HS-27A (cell line): ENCODE measurements around the gene HSPA8.
"Not testable (repeated sequence)": the region's sequence is repeated elsewhere in the genome, so short reads cannot be mapped to it uniquely, and the experiment has no call there.

ENCODE experiments used
- DNase-seq: peaks from one replicate; pipeline ENCODE4 v3.0.0-alpha.2; 2012; ENCODE audit warnings: low read depth, missing footprints

Gene HSPA8

DNA sequence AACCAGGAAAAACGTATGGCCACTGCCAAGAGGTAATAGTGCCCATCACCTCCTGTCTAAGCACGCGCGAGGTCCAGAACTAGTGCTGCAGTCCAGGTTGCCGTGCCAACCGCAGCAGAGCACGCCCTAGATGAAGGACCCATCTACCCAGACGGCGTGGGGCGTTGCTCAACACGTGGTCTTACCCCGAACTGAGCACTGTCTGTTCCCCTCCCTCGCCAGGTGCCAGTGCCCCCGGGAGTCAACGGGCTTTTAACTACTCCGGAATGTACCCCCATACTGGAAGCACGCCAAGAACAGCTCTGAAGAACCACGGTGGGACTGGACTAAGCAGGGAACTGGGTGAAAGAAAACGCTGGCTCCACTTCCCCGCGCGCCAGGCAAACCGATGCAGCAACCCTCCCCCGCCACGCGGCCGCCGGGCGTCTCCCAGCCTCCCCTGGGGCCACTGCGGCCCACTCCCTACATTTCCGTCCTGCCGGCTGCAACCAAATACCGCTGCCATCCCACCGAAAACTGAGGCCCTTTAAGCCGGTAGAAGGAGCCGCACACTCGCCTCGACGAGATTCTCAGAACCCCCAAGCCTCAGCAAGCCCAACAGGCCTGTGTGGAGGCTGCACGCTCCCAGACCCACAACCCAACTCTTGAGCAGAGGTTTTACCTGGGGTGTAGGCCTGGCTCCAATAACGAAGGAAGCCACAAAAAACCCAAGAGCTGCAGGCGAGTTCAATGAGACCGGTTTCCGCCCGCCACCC, at the start of gene HSPA8:
Gene HSPA8, minus strand, starts transcription at position 734 of the 755 bp plus-strand sequence. CDS start 812 bp downstream, outside the sequence.
- DNase-seq = no peak

DNA sequence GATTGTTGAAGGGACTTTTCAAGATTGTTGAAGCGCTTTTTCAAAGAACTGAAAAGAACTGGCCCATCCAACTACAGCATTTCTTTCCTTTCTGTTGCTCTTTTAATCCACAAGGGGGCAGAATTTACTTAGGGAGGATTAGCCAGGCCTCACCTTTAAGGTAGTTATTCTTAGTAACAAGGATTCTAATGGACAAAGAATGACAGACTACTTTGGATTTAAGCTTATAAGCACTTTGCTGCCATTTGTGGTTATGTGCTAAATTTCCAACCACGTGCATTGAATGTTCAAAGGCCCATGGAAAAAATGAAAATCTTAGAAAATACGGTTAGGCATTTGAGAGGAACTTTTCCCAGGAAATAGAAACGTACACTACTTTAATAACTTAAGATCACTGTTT, 49.5 kb upstream of the HSPA8 start:
- no peak for DNase-seq

DNA sequence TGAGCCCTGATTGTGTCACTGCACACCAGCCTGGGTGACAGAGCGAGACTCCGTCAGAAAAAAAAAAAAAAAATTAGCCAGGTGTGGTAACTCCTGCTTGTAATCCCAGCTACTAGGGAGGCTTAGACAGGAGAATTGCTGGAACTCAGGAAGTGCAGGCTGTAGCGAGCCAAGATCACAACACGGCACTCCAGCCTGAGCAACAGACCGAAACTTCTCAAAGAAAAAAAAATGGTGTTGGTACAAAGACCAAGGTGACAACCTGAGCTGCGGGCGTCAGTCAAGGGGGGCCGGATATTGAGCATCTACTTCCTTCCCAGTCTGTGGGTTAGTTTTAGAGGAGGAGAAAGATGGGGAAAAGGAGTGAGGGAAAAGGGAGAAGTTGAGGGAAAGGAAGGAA, 48.5 kb upstream of the HSPA8 start:
- no peak for DNase-seq

DNA sequence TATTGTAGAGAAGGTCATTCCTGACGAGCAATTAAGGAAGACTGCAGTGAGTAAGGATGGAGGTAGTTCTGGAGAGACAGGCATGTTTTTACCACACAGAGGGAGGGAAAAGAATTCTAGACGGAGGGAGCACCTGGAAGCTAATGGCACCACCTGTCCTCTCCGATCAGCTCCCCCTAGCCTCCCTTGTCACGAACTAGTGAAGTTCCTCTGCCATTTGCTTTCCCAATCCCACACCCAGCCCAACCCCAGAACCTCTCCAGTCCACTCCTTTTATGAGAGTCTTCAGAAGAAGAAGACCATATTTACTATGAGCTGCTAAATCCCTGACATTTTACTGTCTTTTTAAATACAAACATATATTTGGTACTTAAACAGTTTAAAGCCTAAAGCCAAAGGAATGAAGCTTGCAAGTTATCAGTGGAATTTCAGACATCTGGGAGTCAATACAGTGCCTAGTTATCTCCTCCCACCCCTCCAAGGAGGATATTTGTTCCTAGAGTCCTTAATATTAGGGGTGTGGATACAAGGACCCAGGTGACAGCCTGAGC, 46.1 kb upstream of the HSPA8 start:
- DNase-seq = no peak

DNA sequence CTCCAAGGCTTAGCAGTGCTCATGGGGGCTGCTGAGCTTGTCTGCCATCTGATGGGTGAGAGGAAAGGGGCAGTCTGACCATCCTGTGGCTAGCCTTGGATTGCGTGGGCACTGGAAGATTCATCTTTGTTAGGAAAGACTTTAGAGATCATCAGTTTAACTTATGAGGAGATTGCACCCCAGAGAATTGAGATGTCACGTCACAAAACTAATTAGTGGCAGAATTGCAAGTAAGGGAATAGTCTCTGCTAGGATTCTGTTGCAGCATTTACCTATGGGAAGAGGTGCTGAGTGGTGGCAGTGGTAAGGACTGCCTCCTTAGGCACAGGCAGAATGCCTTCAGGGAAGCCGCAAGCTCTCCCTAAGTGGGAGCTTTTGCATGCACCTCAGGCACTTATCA, 42.8 kb upstream of the HSPA8 start:
- DNase-seq = no peak

DNA sequence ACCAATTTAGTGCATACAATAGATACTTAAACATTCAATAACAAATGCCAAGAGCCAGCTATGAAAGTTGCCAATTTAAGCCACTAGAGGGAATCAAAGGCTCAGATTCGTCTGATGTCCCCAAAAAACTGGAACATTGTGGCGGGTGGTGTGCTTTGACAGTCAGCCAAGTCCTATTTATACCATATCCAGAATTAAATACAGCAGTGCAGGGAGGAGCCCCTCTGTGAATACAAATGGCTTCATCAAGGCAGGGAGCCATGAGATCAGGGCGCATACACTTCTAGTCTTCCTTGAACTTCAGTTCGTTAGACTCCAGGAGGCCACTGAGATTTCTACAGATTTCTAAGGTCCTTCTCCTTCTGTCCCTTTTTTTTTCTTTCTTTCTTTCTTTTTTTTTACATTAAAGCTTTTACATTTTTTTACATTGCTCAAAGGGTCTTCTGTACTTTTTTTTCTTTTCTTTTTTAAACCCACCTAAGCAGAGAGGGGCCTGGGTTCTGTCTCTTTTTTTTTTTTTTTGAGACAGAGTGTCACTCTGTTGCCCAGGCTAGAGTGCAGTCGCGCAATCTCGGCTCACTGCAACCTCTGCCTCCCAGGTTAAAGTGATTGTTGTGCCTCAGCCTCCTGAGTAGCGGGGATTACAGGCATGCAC, 41.5 kb upstream of the HSPA8 start:
- no peak for DNase-seq

DNA sequence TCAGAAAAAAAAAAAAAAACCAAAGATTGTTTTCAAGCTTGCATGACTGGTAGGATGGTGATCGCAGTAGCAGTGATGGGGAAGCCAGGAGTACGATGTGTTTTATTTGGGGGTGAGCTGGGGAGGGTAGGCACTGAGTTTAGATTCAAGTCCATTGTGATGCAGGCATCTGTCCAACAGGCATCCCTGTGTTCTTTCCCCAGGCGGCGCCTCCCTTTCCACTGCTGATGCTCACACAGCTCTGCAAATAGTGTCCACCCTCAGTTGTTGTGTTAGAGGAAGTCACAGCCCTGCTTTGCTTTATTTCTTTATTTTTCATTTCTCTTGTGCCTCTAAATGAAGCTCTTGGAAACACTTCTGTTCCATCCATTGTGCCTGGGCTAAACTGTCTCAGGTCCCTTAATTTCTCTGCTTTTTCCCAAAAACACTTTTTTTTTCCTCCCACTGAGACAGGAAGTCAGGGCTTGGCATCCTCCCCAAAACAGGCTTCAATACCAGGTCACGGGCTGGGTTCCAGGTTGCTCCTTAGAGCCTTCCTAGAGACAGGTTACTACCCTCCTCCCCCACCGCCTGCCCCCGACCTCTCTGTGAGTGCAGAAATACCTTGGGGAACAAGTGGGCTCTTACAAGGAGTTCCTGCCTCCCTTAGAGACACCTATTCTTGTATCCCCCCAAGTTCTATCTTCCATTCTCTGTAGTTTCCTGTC, 38.6 kb upstream of the HSPA8 start:
- DNase-seq = no peak

DNA sequence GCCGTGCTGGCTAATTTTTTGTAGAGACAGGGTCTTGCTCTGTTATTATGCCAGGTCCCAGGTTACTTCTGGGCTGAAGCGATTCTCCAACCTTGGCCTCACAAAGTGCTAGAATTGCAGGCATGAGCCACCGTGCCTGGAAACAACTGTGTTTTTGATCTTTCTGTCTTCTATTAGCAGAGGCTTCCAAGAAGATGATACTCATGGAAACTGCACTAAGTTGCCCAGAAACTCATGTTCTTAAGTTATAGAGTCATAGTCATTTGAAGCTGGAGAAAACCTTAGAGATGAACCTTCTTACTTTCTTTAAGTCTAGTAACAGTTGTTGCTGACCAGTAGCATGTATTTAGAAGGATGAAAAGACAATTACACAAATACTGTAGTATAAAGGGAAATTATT, 37.1 kb upstream of the HSPA8 start:
- no peak for DNase-seq

DNA sequence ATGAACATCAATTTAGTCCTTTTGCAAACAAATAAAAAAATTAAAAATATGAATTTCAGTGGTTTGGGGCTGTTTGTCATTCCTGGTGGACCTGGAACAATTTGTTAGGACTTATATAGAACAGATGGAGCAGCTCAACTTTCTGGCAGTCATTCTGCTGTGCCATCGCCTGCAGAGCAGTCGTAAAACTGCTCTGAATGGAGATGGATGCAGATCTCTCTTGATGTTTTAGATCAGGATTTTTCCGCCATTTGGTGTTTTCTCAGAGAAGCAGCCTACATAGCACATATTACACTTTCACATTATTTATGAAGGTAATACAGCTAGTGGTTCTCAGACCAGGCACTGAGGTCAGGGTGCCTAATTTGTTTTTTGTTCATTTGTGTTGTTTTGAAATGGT, 31.8 kb upstream of the HSPA8 start:
- no peak for DNase-seq

DNA sequence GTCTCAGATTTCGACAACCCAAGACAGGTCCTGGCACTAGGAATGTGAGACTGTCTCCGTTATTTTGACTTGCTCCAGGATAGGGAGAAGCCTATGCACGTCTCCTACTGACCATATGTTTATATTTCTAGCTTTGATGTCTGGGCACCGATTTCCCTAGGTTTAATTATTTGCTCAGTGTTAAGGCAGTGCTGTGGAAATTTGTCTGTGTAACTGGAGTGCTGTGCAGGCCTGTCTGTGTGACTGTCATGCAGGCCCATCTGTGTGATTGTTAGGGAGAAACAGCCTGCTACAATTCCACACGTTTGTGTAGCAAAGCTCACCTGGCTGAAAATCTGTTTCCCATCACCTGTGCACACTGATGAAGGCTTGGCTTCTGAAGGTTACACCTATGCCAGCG, 29.6 kb upstream of the HSPA8 start:
- no peak for DNase-seq

DNA sequence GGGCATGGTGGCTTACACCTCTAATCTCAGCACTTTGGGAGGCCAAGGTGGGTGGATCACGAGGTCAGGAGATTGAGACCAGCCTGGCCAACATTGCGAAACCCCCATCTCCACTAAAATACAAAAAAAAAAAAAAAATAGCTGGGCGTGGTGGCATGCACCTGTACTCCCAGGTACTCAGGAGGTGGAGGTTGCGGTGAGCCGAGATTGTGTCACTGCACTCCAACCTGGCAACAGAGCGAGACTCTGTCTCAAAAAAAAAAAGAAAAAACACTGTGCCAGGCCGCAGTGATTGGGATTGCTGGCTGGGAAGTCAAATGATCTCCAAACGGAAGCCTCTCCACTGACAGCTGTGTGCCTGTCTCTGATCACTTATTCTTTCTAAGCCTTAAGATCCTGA, 28.2 kb upstream of the HSPA8 start:
- DNase-seq = not testable (repeated sequence)

DNA sequence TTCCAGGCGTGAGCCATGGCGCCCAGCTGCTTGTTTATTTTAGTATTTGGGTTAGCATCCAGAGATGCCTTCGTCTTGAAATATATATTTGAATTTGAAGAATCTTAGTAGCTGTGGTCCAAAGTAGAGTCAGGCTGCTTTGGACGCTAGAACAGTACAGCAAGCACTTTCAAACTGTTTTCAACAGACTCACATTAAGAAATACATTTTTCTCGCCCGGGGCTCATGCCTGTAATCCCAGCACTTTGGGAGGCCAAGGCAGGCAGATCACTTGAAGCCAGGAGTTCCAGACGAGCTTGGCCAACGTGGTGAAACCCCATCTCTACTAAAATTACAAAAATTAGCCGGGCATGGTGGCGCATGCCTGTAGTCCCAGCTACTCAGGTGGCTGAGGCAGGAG, 27.0 kb upstream of the HSPA8 start:
- DNase-seq = not testable (repeated sequence)

DNA sequence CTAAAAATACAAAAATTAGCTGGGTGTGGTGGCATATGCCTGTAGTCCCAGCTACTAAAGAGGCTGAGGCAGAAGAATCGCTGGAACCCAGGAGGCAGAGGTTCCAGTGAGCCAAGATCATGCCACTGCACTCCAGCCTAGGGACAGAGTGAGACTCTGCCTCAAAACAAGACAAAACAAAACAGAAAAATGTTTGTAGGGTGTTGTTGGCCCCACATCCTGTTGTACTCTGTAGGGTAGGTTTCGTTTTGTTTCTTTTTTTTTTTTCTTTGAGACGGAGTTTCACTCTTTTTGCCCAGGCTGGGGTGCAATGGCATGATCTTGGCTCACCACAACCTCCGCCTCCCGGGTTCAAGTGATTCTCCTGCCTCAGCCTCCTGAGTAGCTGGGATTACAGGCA, 25.7 kb upstream of the HSPA8 start:
- not testable (repeated sequence) for DNase-seq

DNA sequence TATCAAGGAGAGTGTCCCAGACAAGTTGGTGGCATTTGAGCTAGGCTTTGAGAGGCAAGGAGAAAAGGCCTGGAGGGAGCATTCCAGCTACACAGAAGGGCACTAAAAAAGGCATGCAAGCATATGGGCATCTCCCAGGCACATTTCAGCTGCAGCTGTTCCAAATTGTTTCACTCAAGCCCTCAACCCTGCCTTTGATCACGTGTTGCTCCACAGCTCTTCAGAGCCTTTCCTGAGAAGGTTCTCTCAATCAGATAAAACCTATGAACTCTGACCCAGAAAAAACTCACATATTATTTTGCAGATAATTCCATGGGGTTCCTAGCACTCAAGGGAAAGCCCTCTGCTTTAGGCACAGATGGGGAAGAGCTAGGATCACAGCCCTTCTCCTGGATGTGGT, 24.4 kb upstream of the HSPA8 start:
- no peak for DNase-seq

DNA sequence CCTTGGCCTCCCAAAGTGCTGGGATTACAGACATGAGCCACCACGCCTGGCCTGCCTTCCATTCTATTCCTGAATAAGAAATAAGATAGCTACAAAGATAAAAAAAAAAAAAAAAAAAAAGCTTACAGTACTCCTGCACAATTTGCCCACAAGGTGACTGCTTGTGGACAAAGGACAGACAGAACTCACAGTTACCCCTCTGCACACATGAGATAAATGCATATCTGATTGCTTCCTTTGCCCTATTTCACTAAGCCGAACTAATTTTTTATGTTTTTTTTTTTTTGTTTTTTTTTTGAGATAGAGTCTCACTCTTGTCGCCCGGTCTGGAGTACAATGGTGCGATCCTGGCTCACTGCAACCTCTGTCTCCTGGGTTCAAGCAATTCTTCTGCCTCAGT, 23.6 kb upstream of the HSPA8 start:
- DNase-seq = no peak

DNA sequence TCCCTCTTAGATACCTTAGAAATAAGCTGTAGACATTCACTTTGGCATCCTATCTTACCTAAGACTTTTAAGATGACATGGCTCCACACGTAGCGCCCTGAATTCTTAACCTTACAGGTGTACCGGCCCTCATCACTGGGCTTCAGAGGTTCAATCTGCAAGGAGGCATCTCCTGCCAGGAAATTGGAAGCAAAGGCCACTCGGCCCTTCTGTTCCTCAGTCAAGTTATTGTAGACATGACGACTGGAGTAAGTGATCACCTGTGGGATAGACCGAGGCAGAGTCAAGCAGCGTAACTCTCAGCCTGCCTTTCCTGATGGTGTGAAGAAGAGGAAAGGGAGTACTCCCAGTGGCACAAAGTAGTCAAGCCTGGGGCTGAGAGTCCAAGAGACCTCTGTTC, 22.5 kb upstream of the HSPA8 start:
- no peak for DNase-seq

DNA sequence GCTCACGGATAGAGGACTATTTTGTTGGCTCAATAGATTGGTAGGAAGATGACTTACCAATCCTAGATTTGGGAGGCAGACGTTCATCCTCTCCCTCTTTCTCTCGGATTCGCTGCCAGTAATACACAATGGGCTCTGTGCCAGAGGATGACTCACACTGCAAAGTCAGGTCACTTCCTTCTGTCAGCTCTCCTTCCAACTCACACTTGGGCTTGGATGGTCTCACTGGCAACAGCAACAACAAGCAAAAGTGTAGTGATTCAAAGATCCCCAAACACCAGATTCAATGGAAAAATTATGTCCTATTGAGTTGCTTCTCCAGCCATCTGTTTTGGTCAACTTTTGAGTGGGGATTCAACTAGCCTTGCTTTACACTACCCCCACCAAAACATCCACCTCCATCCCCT, 21.7 kb upstream of the HSPA8 start:
- peak; percentile 55 for DNase-seq

DNA sequence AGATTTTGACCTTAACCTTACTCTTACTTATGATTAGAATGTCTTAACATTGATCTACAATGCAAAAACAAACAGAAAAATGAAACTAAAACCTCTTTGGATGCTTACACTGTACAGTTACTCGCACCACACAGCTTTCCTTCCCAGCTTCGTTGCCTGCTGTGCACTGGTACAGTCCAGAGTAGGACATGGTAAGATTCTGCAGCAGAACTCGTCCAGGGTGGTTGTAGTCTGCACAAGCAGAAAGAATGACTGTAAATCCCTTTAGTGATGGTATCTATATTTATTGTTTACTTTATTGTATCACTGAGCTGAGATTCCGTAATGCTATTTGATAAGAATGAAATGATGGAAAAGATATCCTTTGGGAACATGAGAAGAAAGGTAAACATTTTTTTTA, 21.0 kb upstream of the HSPA8 start:
- no peak for DNase-seq

DNA sequence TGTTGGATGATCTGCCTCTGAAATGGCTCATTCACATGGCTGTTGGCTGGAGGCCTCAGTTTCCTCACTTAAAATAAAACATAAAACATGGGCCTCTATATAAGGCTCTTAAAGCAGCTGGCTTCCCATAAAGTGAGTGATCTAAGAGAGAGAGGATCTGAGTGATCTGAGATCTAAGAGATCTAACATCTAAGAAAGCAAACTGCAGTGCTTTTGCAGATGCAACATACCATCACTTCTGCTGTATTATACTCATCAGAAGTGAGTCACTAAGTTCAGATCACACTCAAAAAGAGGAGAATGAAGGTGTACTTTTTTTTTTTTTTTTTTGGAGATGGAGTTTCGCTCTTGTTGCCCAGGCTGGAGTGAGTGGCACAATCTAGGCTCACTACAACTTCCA, 18.1 kb upstream of the HSPA8 start:
- DNase-seq = no peak

DNA sequence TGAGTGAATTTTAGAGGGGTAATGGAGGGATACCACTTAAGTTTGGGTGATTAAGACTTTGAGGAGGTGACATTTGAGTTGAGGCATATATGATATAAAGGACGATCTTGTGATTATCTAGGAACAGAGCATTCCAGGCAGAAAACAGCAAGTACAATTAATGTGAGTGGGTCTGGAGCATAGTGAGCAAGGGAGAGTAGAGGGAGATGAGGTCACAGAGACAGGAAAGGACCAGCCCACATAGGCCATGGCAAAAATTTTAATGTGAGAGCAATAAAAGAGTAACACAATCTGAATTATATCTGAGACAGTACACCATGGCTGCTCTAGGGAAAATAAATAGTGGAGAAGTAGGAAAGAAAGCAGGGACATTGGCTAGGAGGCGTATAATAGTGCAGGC, 14.5 kb upstream of the HSPA8 start:
- DNase-seq = no peak

DNA sequence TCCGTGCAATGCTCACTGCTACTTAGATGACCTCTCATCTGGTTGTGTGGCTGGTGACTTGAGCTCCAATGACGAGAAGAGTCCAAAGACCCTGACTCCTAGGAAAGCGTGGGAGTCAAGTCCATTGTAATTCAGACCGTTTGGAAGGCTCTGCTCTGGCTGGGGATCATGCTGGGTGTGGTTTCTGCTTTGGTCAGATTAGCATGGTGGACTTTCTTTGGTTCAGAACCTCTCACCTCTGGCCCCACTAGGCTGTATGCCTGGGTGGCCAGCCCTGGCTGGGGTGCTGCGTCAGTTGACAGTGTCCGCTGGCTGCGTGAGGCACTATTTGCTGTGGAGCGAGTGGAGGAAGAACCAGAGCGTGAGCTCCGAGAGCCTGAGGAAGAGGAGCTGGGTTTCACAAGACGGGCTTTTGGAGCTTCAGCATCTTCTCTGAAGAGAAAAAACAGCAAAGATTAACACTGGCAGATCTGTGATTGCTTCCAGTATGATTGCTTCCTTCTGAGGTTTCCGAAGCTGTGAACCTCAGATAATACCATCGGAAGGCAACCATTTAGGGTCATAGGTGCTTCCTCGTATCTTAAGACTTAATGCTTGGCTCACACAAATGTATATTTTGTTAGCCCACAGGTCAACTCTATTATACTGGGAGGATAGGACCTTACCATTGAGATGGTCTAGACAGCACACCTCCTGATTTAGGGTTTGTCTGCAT, 11.6 kb upstream of the HSPA8 start:
- no peak for DNase-seq

DNA sequence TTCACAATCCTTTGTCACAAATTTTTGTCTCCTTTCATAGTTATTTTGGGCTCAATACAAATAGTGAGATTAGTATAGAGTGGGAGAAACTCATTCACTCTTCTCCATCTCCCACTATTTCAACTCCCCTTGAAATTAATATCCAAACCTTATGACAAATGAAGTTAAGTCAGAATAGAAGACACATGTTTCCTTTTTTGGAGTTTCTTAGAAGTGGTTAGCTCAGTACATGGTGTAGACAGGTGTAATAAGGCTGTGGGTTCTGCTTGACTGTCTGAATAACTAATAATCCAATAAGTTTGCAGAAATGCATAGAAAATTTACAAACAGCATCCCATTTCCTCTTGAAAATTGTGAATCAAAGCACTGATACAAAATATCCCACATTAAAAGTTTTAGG, 10.8 kb upstream of the HSPA8 start:
- DNase-seq = no peak
